Stimulated activated CD8-positive, alpha-beta memory T cell treated with anti-CD3 and anti-CD28 coated beads, Interleukin-4, amount 100 ng/mL, for 4 hours (primary cell): ENCODE results near the gene MAGOHB.

Source experiments
- DNase-seq, 2 donors: peaks; one replicate each; pipeline ENCODE4 v3.0.0-alpha.2; 2020; ENCODE audit warnings: low read depth in 2 of 2, low spot score in 1 of 2

MAGOHB gene

GRCh38 chr12:10557329-10557728, 56.1 kb downstream of the MAGOHB start:
- DNase-seq, result no peak

GRCh38 chr12:10554756-10555481, 58.5 kb downstream of the MAGOHB start:
- no peak for DNase-seq

GRCh38 chr12:10554228-10554755, 59.1 kb downstream of the MAGOHB start:
- no peak for DNase-seq
